Mesenteric fat pad (tissue), 1 donor: ENCODE measurements around the gene SYCP1. TPM values are rescaled to one million over a fixed set of nuclear protein-coding genes. Genes with fewer than 3 reads are reported as not detected.
"Not testable (repeated sequence)": the region's sequence is repeated elsewhere in the genome, so short reads cannot be mapped to it uniquely, and the experiment has no call there.

Experiments
- DNase-seq: peaks from one replicate; pipeline ENCODE4 v3.0.0-alpha.2; 2020; ENCODE audit warnings: low spot score
- total RNA-seq: library from RNA; stranded (reverse); fragmentation: NEBNext Ultra II Directional; extraction: Animal tissue kit (Norgen Biotek cat#: 25700); gene quantifications from one replicate; pipeline ENCODE4 v1.2.1, GENCODE V29; 2021
- donor health status: DM: yes; HTN: yes; CAD: no.

Gene SYCP1
- total RNA-seq, 1 donor from 2014 or later: not detected

GRCh38 chr1:114976891-114977290, 122.2 kb downstream of the SYCP1 start:
- no peak for DNase-seq

DNA sequence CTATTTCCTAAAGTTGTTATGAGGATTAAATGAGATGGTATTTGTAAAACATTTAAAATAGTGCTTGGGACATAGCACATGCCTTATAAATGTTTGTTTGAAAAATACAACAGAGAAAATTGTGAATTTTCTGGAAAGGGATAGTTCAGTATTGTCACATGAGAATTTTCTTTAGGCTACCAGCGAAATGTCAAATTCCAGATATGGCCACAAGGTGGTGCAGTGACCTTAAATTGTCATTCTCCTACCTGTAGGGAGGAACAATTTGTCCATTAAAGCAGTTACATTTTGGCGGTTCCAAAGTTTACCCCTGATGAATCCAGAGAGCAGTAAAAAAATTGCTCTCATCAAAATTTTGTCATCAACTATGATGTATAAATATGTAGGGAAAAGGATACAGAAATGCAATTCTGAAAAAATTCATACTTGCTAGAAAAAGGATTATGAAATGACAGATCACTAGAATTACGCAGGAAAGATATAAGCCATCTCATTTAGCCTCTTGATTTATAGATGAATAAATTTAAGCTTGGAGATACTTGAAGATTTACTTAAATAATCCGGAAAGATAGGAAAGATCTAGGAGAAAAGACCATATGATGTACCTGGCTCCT, 124.7 kb downstream of the SYCP1 start:
- DNase-seq: no peak

GRCh38 chr1:114982251-114982650, 127.6 kb downstream of the SYCP1 start:
- DNase-seq: no peak

GRCh38 chr1:114986286-114986685, 131.6 kb downstream of the SYCP1 start:
- DNase-seq: no peak

DNA sequence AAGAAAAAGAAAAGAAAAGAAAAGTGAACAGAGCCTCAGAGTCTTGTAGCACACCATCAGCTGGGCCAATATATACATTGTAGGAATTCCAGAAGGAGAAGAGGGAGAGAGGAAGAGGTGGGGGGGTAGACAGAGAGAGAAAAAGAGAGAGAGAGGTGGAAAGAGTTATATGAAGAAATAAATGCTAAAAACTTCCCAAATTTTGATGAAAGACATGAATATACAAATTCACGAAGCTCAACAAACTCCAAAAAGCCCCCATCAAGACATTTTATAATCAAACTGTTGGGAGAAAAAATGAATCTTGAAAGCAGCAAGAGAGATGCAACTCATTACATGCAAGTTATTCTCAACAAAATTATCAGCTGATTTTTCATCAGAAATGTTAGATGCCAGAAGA, 133.4 kb downstream of the SYCP1 start:
- DNase-seq: no peak

GRCh38 chr1:114997510-114998289, 143.0 kb downstream of the SYCP1 start:
- DNase-seq: no peak

- DNase-seq: no peak
These were observed 151.5 kb downstream of the SYCP1 start for GRCh38 chr1:115006191-115006590.

- DNase-seq: no peak
These were observed 157.3 kb downstream of the SYCP1 start for GRCh38 chr1:115012006-115012405.

DNA sequence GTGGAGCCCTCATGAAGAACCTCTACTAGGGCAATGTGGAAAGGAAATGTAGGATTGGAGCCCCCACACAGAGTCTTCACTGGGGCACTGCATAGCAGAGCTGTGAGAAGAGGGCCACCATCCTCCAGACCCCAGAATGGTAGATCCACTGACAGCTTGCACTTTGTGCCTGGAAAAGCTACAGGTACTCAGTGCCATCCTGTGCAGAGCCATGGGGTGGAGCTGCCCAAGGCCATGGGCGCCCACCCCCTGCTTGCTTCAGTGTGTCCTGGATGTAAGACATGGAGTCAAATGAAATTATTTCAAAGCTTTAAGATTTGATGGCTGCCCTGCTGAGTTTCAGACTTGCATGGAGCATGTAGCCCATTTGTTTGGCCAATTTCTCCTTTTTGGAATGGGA, 157.8 kb downstream of the SYCP1 start:
- no peak for DNase-seq

GRCh38 chr1:115013792-115014191, 159.1 kb downstream of the SYCP1 start:
- DNase-seq: no peak

- not testable (repeated sequence) for DNase-seq
These were observed 164.9 kb downstream of the SYCP1 start for GRCh38 chr1:115019549-115019948.

DNA sequence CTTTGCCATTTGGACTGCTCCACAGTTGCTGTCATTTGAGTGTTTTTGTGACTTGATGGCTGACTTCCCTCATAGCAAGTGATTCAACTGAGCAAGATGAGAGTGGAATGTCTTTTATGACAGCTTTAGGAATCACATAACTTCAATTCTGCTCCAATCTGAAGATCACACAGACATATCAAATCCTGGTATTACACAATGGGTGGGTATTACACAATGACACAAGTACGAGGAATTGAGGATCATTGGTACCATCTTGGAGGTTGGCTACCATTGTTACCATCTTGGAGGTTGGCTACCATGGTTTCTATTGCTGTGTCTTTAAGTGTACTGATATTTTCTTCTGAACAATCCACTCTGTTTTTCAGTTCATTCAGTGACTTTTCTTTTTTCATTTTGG, 166.5 kb downstream of the SYCP1 start:
- DNase-seq: no peak

DNA sequence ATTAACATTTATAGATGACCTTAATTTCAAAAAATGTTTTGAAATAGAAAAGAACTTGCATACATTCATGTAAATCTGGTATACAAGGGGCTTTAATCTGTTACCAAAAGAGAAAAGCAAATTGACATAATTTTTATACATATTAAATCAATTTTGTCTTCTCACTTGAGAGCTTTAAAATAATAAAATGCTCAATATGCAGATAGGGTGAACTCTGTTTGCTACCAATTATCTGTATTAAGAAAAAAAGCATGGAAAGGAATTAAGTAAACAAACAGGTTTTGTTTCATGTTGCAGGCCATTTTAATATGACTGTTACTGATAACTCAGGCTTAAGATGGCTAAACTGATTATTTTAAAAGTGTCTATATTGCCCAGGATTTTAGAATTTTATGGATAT, 168.9 kb downstream of the SYCP1 start:
- DNase-seq: no peak

- DNase-seq: no peak
These were observed 174.9 kb downstream of the SYCP1 start, which contains the start of gene TSHB for GRCh38 chr1:115029526-115029925. Gene TSHB (plus strand): TSS chr1:115029826. CDS start chr1:115033363, 3,537 bp downstream.

DNA sequence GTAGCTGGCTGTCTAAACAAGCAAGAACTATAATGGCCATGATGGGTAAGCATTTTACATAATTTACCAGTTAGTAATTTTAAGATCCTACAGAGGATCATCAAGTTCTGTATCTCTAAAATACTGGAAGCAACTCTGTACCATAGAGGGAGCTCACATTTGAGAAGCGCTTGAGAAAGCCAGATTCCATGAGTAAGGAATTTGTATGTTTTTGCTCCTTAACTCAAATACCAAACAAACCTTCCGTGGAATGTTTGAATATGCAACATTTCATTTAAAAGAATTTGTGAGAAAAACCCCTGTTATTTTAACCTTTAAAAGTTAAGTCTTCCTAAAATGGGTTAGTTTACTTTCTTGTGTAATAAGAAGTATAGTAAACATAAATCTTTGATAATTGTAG, 176.9 kb downstream of the SYCP1 start:
- DNase-seq: no peak

GRCh38 chr1:115035652-115036051, 181.0 kb downstream of the SYCP1 start:
- no peak for DNase-seq

DNA sequence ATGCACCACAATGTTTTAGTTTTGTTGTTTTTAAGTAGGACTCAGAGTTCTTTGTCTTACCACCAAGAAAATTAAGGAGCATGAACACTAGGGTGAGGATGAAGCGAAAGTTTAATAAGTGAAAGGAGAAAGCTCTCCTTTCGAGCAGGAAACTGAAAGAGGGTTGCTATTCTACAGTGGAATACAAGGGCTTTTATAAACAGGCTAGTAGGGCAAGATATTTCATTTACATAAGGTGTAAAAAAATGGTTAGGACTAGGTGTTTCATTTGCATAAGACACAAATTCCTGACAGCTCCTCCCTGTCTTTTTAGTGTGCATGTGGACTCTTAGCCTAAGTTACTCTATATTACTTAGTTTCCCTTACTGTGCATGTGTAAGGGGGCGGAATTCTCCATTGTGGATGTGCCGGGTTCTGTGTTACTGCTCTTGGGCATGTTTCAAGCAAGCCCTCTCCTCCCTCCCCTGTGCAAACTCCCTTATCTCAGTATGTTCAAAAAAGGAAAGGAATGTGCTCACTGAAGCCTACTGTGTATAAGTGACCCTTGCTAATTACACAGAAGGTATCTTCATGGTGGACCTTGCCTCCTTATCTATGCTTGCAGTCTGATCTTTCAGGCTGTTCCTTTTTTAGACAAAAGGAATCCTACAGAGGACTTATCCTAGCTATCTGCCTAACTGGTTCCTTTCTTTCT, 182.3 kb downstream of the SYCP1 start:
- no peak for DNase-seq

DNA sequence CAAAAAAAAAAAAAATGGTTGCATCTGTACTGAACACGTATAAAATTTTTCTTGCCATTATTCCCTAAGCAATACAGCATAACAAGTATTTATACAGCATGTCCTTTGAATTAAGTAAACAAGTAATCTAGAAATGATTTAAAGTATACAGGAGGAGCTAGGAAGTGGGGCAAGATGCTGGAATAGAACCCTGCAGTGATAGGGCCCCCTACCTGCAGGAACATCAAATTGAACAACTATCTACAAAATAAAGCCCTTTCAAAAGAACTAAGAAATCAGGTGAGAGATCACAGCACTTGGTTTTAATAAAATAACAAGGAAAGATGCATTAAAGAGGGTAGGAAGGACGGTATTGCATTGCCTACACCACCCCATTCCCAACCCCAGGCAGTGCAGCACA, 185.8 kb downstream of the SYCP1 start:
- no peak for DNase-seq

DNA sequence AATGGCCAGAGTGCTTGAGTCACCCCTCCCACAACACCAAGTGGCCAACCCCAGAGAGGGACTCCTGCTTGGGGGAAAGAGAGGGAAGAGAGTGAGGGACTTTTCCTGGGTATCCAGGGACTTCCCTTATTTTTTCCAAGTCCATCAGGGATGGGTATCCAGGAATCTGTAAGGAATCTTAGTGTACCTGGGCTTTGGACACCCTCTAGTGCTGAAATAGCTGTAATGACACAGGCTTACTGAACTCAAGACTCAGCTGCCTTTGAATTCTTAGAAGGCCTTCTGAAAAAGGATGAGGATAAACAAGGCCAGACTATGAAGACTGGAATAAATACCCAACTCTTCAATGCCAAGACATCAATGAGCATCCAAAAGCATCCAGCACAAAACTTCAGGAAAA, 187.0 kb downstream of the SYCP1 start:
- no peak for DNase-seq
